Iris pigment epithelial cell (primary cell): ENCODE data around the gene TULP1.

Experiments used
- DNase-seq: peaks from one replicate; pipeline ENCODE4 v3.0.0-alpha.2; 2011; ENCODE audit warnings: low read depth

The TULP1 gene

DNA sequence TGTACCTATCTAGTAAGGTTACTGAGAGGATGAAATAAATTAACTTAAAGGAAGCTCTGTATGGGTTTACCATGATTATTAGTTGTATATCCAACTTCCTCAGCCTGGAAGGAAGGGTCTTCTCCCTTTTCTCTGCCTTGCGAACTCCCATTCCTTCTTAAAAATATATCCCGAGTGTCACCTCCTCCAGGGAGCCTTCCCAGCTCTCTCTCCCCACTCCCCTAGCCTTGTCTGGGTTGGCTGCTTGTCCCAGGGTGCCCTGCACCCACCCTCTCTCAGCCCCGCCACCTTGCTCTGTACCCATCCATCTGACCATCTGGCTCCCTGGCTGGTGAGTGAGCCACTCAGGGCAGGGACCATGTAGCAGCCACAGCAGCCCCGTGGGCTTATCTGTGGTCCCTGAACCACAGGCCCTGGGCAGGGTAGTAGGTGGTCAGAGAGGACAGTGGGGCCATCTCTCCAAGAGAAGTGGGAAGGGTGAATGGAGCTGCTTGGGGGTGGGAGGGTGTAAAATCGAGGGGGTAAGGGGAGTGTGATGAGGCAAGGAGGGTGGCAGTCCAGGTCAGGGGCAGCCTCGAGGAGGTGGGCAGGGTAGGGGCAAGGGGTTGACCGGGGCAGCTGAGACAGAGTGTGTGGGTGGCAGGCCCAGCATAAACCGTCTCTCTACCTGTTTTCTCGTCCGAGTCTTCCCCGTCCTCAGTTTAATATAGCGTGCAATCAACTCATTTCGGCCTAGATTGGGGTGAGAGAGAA, 28.6 kb downstream of the TULP1 start:
- DNase-seq: no peak

DNA sequence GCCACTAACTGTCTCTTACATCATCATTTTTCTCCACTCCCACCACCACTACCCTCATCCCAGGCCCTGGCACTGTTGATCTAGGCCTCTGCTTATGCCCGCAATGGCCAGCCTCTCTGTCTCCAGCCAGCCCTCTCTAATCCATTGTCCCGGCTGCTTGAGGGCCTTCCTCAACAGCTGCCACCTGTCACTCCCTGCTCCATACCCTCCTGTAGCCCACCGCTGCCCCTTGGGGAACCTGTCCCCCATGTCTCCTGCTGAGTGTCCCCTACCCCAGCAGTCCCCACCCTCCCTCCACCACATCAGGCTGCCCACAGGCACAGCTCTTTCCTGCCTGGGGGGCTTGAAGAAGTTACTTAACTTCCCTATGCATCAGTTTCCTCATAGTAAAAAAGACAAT, 29.2 kb downstream of the TULP1 start:
- DNase-seq: no peak

DNA sequence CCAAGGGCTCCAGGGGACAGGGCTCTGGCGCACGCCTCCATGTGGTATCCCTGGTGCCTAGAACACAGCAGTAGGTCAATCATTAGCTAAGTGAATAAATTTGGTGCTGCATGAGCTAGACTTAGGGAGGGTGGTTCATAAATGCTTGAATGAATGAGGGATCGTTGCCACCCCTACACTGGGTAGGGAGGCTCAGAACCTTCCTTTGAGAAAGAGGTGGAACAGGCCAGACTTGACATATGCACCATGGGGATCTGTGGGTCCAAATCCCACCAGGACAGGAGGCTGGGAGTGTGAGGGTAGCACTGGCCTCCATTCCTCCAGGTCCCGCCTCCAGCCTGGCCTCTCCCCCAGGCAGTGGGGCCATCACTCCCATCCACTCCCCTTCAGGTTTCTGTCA, 29.6 kb downstream of the TULP1 start:
- no peak for DNase-seq

DNA sequence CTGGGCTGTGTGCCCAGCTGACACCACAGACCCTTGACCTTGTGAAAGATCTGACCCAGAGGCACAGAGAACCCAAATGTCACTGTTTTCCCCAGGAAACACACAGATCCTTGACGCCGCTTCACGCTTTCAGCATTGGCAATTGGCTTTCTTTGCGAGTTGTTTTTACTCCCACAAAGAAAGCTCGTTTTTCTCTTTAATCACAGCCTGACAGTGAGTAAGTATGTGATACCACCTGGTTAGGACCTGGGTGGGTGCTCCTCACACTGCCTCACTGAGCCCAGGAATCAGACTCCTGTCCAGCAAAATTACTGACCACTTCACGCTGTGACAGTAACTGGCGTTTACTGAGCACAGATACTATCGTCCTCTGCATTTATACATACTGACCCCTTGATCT, 31.5 kb downstream of the TULP1 start:
- no peak for DNase-seq

DNA sequence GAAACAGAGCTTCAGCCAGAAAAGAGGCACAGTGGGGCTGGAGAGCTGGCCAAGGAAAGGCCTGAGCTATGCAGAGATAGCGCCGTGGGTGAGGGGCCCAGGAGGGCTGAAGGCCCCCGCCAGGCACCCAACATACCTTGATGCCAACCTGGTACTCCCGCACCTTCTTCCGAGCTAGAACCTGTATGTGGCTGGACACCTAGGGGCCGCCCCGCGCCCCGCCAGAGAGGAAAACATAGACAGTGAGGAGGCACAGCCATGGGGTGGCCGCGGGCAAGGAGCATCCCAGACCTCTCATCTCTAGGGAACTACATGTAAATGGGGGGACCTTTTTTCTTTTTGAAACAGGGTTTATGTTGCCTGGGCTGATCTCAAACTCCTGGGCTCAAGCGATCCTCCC, 32.5 kb downstream of the TULP1 start:
- DNase-seq: no peak

DNA sequence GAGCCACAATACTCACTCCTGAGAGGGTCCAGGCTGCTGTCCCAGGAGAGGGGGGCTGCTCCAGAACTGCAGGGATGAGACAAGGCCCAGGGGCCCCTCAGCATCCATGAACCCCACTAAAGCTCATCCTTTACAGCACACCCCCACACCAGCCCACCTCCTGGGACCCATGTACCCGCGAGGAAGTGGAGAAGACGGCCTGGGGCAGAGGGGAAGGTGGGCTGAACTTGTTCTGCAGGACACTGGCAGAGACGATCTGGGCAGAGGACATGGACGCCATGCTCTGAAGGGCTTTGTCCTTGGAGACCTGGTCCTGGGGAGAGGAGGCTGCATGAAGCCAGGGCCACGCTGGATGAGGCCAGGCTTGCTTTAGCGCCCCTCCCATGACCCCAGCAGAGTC, 34.4 kb downstream of the TULP1 start:
- no peak for DNase-seq

DNA sequence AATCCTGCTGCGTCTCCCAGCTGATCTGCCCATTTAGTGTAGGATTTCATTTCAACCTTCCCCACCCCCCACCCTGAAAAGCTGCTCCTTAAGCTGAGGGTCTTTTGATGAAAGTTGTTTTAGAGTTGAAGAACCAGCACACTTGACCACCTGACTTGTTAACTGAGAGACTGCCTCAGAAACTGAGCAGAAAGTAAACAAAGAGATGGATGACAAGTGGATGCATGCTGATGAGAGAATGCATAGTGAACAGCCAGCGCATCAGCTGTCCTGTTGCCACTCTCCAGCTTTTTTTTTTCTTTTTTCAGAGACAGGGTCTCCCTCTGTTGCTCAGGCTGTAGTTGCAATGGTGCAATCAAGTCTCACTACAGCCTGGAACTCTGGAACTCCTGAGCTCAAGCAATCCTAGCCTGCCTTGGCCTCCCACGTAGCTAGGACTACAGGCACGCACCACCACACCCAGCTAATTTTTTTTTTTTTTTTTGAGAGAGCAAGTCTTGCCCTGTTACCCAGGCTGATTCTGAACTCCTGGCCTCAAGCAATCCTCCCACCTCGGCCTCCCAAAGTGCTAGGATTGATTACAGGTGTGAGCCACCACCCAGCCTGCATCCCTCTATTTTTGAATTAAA, 35.0 kb downstream of the TULP1 start:
- no peak for DNase-seq

DNA sequence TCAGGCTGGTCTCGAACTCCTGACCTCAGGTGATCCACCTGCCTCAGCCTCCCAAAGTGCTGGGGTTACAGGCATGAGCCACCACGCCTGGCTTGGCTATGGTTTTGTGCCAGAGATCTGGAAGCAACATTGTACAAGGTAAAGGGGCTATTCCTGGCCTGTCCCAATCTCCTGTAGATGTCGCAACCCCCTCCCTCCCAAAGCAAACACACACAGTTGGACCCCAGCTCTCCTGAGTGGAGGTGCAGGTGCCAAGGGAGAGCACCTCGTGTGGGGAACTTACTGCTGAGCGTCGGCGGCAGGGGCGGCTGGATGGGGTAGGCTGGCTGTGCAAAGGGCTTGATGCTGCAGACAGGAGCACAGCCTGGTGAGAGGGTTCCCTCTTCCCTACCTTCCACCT, 35.7 kb downstream of the TULP1 start:
- no peak for DNase-seq

DNA sequence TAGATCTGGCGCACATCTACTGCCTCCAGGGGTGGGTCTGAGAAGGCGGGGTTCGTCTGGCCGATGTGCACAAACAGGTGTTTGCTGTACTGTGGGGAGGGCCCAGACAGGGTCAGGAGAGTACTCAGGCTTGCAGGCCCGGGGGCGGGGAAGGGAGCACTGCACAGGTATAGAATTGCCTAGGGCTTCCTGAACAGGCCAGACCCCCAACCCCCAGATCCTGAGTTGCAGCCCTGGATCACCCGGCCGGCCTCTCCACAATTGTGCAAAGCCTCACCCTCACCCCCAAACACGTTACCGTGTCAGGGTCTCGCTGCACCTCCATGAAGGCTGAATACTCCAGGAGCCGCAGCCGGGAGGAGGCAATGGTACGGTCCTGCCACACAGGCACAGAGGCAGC, 36.7 kb downstream of the TULP1 start:
- DNase-seq: no peak

DNA sequence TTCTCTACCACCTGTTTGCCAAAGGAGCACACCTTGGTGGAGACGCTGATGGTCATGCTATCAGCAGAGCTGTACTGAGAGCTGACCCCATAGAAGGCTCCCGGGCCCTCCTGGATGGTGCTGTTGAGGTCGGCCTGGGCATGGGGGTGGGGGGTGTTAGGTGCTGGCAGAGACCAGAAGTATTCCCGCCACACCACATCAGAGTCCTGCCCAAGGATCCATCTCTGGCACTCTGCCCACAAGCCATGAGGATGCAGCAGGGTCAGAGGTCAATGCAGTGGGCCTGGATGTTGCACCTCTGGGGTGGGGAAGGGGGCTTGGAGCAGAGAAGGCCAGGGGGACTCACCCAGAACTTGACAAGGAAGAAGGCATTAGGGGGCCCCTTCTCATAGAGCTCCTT, 37.1 kb downstream of the TULP1 start:
- DNase-seq: no peak

DNA sequence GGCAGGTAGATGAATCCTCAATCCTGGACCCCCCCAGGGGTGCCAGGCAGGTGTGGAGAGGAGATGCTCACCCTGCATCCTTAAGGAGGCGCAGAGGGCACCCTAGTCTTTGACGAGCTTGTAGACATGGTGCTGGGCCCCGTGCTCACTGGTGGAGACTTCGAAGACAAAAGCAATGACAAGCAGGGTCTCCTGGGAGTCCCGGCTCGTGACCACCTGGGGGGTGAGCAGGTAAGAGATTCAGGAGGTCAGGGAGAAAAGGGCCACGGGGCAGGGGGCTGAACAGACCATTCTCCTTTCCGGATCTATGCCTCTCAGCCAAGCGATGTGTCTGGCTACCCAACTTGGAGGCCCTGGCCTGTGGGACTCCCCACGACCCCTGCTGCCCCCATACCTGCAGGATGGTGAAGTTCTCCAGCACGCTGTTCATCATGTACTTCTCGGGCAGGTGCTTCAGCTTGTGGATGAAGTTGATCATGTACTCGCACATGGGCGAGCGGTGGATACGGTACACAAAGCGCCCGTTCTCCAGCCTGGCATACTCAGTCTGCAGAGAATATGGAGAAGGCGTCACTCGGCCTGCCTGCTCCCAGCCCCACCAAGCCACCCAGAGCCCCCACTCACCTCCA, 37.6 kb downstream of the TULP1 start:
- no peak for DNase-seq

DNA sequence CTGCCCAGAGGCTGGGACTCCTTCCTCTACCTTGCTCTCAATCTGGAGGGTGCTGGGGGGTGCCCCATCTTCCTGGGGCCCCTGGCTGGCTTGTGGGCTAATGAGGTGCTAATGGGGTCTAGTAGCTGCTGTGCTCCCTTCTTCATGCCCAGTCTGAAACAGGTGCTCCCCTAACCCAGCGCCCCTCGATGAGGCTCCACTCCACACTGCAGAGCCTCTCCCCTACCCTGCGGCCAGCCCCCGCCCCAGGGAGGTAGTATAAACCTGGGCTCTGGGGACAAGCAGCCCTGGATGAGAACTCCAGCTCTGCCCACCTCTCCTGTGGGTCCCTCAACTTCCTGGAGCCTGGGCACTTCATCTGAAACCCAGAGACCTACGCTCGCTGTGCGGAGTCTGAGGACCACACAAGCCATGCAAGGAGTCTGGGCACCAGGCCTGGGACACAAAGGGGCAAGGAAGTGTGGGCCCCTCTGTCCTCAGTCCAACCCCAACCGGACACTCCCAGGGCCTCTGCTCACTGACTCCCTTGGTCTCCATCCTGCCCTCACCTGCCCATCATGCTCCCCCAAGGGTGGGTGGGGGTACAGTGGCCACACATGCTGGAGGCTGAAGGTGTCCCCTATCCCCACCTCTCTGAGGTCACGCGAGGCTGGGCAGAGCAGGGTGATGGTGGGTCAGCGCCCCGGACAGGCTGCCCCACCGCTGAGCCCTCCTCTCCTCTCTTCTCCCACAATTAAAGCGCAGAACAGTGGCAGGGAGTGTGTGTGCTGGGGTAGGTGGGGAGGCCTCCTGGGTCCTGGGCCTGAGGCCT, 38.4 kb downstream of the TULP1 start:
- DNase-seq: no peak

DNA sequence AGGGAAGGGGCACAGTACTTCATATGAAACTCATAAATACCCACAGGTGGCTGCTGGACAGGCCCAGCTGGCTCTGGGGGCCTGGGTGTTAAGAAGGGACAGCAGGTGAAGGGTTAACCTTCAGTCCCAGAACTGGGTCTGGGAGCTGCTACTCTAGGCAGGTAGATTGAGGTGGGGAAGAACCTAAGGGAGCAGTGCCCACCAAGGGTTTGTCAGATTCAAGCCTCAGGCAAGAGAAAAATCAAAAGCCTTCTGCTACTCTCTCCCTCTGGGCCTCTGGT, 38.9 kb downstream of the TULP1 start:
- no peak for DNase-seq

DNA sequence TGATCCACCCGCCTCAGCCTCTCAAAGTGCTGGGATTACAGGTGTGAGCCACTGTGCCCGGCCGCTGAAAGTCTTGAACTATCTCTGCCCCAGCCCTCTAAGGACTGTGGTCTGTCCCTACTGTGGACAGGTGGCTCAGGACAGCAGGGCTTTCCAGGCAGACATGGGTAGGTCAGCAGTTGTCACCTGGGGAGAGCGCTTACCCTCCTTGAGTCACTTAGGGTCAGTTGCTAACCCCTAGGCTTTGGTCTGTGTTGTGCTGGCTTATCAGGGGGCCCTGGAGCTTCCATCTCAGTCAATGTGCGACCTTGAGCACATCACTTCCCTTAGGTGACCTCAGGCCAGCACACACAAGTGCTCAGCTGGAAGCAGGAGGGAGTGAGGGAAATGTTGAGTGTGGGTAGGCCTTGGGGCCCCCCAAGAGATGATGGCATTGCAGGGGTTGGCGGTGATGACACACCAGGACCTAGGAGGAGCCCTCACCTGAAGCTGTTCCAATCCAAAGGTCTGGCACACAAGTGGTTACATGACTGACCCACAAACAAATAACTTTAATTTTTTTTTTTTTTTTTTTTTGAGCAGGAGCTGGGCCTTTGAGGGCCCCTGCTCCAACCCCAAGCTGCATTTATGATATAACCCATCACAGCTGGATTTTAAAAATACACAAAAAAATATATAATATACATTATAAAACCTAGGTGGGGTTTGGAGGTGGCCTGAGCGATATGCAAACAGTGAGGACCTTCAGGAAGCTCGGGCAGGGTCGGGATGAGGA, 39.4 kb downstream of the TULP1 start:
- DNase-seq: no peak

DNA sequence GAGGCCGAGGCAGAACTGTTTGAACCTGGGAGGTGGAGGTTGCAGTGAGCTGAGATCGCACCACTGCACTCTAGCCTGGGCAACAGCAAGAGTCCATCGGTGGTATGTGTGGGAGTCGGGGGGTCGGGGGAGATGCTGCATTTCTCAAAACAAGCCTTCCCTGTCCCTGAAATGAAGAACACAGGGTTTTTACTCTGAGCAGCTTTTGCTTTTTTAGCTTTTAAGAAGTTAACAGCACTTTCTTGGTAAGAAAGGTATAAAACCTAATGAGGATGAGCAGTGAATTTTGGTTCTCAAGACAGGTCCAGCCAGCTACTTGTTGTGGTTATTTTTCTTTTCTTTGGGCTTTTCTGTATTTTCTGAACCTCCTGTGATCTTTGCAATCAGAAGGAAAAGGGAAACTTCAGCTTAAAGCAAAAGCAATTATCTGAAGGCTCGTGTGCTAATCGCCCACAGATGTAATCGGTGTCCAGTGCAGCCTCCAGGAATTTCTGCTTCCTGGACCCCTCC, 40.8 kb downstream of the TULP1 start:
- DNase-seq: no peak

DNA sequence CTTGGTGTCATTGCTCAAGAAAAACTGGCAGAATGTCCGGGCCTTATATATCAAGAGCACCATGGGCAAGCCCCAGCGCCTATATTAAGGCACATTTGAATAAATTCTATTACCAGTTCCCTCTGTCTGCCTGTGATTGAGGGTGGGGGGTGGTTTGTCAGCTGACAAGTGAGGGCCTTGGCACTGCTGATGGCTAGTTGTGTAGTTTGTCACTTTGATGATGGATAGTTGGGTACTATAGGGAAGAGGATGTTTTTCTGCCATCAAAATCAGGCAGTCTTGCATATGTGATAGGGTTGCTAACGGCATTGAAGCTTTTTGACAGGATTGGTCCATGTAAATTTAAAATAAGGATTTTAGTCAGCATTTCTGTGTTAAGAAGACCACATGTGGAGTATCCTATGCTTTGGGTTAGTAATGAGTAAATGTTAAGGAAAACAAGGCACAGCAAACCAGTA, 42.0 kb downstream of the TULP1 start:
- DNase-seq: no peak

DNA sequence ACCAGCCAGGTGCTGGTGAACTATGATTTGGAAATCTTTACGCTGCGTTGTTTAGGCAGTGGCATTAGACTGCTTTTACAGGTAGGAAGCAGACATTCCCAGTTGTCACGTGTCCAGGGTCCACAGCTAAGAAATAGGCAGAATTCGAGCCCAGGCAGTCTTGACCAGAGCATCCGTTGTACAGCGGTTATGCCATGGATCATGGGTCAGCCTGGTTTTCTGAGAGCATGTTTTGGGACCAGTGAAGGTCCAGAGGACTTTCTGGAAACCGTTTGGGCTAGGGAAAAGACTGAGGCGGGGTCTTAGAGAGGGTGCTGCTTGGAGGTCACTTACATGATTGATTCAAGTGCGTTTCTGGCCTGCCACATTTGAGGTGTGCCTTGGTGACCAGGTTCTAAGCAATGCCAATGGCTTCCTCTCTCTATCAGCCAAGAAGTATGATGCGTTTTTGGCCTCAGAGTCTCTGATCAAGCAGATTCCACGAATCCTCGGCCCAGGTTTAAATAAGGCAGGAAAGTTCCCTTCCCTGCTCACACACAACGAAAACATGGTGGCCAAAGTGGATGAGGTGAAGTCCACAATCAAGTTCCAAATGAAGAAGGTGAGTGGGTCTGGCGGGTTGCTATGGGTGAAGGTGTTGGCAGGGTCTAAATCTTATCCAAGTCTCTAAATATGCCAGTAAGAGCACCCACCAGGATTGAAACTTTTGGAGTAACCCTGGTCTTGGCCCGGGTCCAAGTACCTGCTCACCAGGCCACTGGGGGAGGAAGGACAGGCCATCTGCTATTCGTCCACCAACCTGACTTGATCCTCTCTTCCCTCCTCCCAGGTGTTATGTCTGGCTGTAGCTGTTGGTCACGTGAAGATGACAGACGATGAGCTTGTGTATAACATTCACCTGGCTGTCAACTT, 42.7 kb downstream of the TULP1 start:
- no peak for DNase-seq

DNA sequence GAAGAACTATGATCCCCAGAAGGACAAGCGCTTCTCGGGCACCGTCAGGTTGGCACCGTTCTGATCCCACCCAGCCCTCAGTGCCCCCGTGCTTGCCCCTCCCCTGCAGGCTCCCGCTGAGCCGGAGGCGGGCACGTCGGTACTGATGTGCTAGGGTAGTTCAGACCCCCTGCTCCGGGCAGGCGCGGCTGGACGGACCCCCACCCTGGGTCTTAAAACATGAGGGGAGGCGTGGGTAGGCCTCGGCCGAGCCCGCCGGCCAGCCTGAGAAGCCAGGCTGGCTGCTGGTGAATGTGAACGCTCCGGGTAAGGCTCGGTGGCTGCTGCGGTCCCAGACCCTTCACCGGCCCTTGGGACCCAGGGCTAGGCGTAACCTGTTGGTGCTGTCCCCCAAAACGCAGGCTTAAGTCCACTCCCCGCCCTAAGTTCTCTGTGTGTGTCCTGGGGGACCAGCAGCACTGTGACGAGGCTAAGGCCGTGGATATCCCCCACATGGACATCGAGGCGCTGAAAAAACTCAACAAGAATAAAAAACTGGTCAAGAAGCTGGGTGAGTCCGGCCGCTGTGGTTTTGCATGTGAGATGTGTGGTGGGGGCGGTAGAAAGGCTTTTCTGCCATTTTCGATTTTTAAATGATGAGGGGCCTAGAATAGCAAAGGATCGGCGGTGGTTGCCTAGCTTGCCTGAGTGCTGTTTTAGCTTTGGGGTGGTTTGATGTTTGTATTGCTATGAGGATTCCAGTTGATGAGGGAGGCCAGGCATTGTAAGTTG, 43.5 kb downstream of the TULP1 start:
- DNase-seq: no peak

DNA sequence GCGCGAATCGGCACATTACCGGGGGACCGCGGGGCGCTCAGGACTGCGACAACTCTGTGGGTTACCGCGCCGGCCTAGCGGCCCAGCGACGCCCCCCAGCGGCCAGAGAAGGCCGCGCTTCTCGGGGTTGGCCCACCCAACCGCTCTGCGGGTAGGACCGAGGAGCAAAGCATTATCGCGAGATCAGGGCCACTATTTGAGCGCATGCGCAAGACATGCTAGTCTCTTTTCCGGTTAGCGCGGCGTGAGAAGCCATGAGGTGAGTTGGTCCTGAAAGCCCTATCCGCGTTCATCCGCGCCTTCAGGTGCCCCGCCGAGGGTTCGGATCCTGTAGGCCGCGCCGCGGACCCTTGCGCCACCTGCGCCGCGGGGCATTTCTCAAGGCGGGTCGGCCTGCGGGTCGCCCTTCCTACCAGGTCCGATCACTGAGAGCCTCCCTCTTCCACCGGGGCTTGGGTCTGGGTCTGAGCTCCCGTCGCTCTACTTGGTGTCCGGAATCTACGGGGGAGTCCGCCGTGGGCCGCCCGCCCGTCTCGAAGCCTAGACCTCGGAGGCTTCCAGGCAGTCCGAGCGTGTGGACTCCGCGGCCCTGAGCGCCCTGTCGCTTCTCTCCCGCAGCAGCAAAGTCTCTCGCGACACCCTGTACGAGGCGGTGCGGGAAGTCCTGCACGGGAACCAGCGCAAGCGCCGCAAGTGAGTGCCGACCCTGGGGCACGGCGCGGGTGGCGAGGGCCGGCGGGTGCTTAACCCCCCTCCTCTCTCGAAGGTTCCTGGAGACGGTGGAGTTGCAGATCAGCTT, 44.3 kb downstream of the TULP1 start, which contains the start of gene RPL10A:
Gene RPL10A, plus strand, starts transcription at position 221 of the 799 bp plus-strand sequence. Its CDS starts 34 bp downstream, at position 255.
- peak; percentile 92 for DNase-seq
